ENCODE measurements around the gene C1orf52. TPM values are rescaled to one million over a fixed set of nuclear protein-coding genes. Genes with fewer than 3 reads are reported as not detected.

The C1orf52 gene
- total and polyA plus RNA-seq, 2 of the 13 experiments (the other 11 are each of a cell fraction or from before 2014, with no cell fraction given): 19.4 to 27.4 TPM

- CTCF ChIA-PET (ENCODE audit: low intra/inter-chr PET ratio, low total read pairs): no interaction called here
- POLR2A ChIA-PET: interaction anchor here (1.3 kb wide), 1 partner anchor 76 kb away, joined by 4 read pairs; the partner anchor contains the start of gene BCL10
- FAIRE-seq (no peak), DNase-seq (ENCODE audit: low spot score) (peak; percentile 67), ATAC-seq (peak; percentile 91)
- peak within 1 kb of the TSS; percentile 91 for H3K9ac ChIP-seq (ENCODE audit: insufficient read depth, low read depth, low read length)
- peaks cover 25% of the 10 kb centered on the region for H3K79me2 ChIP-seq (ENCODE audit: insufficient read depth, low read length)
- peak within 1 kb of the TSS; percentile 86 for H3K27ac ChIP-seq (ENCODE audit: extremely low read length, insufficient read depth, low read length)
- 3% methylated on average over 8 of the region's 99 CpGs for WGBS (ENCODE audit: low lambda C conversion rate)
- peak within 1 kb of the TSS; percentile 59 for H2AFZ ChIP-seq (ENCODE audit: low read length)
- H3K36me3 ChIP-seq (replicated peaks in 1 of 2; ENCODE audit: control insufficient read depth in 1 of 2, insufficient read depth in 2 of 2, low read length in 2 of 2): no peaks in the 10 kb centered on the region
- H3K4me2 ChIP-seq (ENCODE audit: low read depth, low read length): peak within 1 kb of the TSS; percentile 94
- intact Hi-C loops (cut with micrococcal nuclease; ENCODE audit: unreplicated experiment): loop anchor here (2.0 kb wide), 2 partner anchors 58 to 256 kb away; partner anchors contain the start of gene C1orf52
- H3K4me1 ChIP-seq (ENCODE audit: insufficient read depth, low read length): peaks cover 30% of the 10 kb centered on the region
- no TSS peak for BruUV-seq (replicated peaks)
- in situ Hi-C loops (cut with HindIII; ENCODE audit: extremely low pct_ligation_motif_present, low pct_unique_long_range_greater_than_20kb): no loop called here
- no peaks in the 10 kb centered on the region for H4K20me1 ChIP-seq (ENCODE audit: insufficient read depth, low read length)
- H3K9me3 ChIP-seq (ENCODE audit: low read length): no peaks in the 10 kb centered on the region
- peak within 1 kb of the TSS; percentile 85 to 97 (median 85) for H3K4me3 ChIP-seq (replicated peaks in 1 of 3; ENCODE audit: insufficient read depth in 1 of 3, low read depth in 2 of 3, low read length in 3 of 3)
- no peaks in the 10 kb centered on the region; a peak in 1 of 5 replicates for H3K27me3 ChIP-seq (ENCODE audit: control insufficient read depth in 1 of 2, insufficient read depth in 2 of 2, low read length in 2 of 2)
- TF ChIP-seq IRX3 (CRISPR knock-in tag; IDR thresholded peaks at IDR 0.05; ENCODE audit: borderline replicate concordance, low read depth): no peak
- peak; percentile 15; the same call in 1 of the 2 replicates for TF ChIP-seq SIN3A (IDR thresholded peaks at IDR 0.05; ENCODE audit: borderline replicate concordance, low read depth, low read length)
- TF ChIP-seq FOXP4 (CRISPR knock-in tag; IDR thresholded peaks at IDR 0.05): no peak
- TF ChIP-seq ZNF569 (CRISPR knock-in tag; IDR thresholded peaks at IDR 0.05; ENCODE audit: borderline replicate concordance): no peak
- peak; percentile 67 for TF ChIP-seq NFYC (CRISPR knock-in tag; IDR thresholded peaks at IDR 0.05)
- TF ChIP-seq ZNF782 (CRISPR knock-in tag; IDR thresholded peaks at IDR 0.05; ENCODE audit: borderline replicate concordance): peak; percentile 33; the same call in 1 of the 2 replicates
- TF ChIP-seq ZNF484 (CRISPR knock-in tag; IDR thresholded peaks at IDR 0.05; ENCODE audit: borderline replicate concordance, low read depth): no peak
- no peak for TF ChIP-seq ZNF605 (CRISPR knock-in tag; IDR thresholded peaks at IDR 0.05)
- TF ChIP-seq ZBTB14 (CRISPR knock-in tag; IDR thresholded peaks at IDR 0.05): peak; percentile 14; the same call in 1 of the 2 replicates
- peak; percentile 92 for TF ChIP-seq SP5 (CRISPR knock-in tag; IDR thresholded peaks at IDR 0.05; ENCODE audit: borderline replicate concordance, low read depth)
- TF ChIP-seq THAP11 (CRISPR knock-in tag; IDR thresholded peaks at IDR 0.05): no peak
- no peak for TF ChIP-seq ZNF747 (CRISPR knock-in tag; IDR thresholded peaks at IDR 0.05; ENCODE audit: borderline replicate concordance)
- TF ChIP-seq ZNF878 (CRISPR knock-in tag; IDR thresholded peaks at IDR 0.05): 0 out of 2 replicates have a peak, but pooled peaks have one; percentile 3
- no peak; the same call in 1 of the 2 replicates for TF ChIP-seq MEIS2 (CRISPR knock-in tag; IDR thresholded peaks at IDR 0.05)
- TF ChIP-seq ZNF441 (CRISPR knock-in tag; IDR thresholded peaks at IDR 0.05; ENCODE audit: borderline replicate concordance): 0 out of 2 replicates have a peak, but pooled peaks have one; percentile 38
- no peak for TF ChIP-seq HHEX (CRISPR knock-in tag; IDR thresholded peaks at IDR 0.05)
- no peak for TF ChIP-seq PAXIP1 (CRISPR knock-in tag; conservative IDR thresholded peaks at IDR 0.05)
Measured at GRCh38 chr1:85200463-85201339, 58.8 kb downstream of the C1orf52 start, which contains the start of gene SYDE2. TSS of gene SYDE2 (minus strand) at chr1:85201016. CDS start at chr1:85200996, 20 bp downstream.

Measured in HepG2 (cell line).